ENCODE measurements around the gene WDR64. TPM values are rescaled to one million over a fixed set of nuclear protein-coding genes. Genes with fewer than 3 reads are reported as not detected.

The WDR64 gene
- polyA plus RNA-seq, 1 donor from 2014 or later: 0.21 TPM

DNA sequence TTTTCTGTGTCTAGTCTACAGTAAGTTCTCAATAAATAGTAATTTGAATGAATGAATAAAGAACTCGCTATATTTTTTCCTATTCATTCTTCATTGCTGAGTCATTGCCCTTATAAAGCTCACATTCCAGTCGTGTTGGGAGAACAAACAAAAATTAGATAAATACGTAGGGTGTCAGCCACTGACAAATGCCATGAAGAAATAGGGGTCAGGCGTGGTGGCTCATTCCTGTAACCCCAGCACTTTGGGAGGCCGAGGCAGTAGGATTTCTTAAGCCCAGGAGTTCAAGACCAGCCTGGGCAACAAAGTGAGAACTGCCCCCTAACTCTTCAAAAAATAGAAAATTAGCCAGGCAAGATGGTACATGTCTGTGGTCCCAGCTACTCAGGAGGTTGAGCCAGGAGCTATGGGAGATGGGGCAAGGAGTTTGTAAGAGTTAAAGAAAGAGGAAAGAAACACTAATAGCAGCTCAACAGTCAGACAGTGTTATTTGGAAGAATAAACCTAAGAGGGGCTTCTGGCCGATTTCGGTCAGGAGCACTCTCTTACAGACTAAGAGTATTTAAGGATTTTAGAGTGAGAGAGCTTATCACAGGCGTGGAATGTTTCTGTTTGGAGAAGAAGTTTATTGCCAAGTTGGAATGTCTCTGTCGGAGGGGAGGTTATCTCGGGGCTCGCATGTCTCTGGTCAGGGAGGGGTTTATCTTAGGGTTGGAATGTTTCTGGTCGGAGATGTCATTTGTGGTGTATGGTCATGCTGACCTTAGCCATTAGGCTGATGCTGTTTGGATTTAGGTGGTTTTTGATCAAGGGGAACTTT is 10.1 kb upstream of the WDR64 start:
- TF ChIP-seq RAD21 (conservative IDR thresholded peaks at IDR 0.05) (no peak), TAF1 (IDR thresholded peaks at IDR 0.05; ENCODE audit: low read depth) (no peak)
- TF ChIP-seq, protein P1, sequence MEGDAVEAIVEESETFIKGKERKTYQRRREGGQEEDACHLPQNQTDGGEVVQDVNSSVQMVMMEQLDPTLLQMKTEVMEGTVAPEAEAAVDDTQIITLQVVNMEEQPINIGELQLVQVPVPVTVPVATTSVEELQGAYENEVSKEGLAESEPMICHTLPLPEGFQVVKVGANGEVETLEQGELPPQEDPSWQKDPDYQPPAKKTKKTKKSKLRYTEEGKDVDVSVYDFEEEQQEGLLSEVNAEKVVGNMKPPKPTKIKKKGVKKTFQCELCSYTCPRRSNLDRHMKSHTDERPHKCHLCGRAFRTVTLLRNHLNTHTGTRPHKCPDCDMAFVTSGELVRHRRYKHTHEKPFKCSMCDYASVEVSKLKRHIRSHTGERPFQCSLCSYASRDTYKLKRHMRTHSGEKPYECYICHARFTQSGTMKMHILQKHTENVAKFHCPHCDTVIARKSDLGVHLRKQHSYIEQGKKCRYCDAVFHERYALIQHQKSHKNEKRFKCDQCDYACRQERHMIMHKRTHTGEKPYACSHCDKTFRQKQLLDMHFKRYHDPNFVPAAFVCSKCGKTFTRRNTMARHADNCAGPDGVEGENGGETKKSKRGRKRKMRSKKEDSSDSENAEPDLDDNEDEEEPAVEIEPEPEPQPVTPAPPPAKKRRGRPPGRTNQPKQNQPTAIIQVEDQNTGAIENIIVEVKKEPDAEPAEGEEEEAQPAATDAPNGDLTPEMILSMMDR (IDR thresholded peaks at IDR 0.05; ENCODE audit: poor library complexity, severe bottlenecking): no peak
- no peak overlapping the region for H3K27ac ChIP-seq (ENCODE audit: low read length)
- no peak overlapping the region for H3K9ac ChIP-seq (ENCODE audit: low read length)
- H3F3A ChIP-seq (ENCODE audit: insufficient read depth, low read length, poor library complexity, severe bottlenecking): no peaks in the 10 kb centered on the region
- H4K20me1 ChIP-seq (ENCODE audit: insufficient read depth): no peaks in the 10 kb centered on the region
- H3K9me3 ChIP-seq (ENCODE audit: low read length): no peaks in the 10 kb centered on the region
- H3K36me3 ChIP-seq (ENCODE audit: insufficient read depth, low read length): no peaks in the 10 kb centered on the region
- no peak overlapping the region for H3K4me3 ChIP-seq (ENCODE audit: low read length)
- H2AFZ ChIP-seq (ENCODE audit: low read depth, low read length): no peak overlapping the region
- H3K27me3 ChIP-seq (ENCODE audit: insufficient read depth, low read depth, low read length): no peaks in the 10 kb centered on the region
- H3K9me2 ChIP-seq (ENCODE audit: insufficient read depth, low read length): no peaks in the 10 kb centered on the region
- peaks cover 18% of the 10 kb centered on the region for H3K79me2 ChIP-seq (replicated peaks; ENCODE audit: insufficient read depth, low read length)
- no peak overlapping the region for H3K4me2 ChIP-seq (ENCODE audit: low read length)

DNA sequence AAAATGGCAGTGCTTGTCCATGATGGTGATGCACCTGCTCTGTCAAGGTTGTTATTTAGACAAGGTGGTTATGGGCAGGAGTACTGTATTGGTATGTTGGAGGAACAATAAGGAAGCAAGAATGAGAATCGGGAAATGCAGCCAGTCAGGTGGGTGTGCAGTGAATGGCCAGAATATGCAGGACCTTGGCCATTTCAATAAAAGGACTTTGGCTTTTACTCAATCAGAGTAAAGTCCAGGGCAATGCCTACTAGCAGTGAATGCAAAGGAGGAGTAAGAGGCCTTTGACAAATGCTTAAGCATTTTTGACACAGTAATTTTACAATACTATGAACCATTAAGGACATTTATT is 9.5 kb upstream of the WDR64 start:
- no peak for TF ChIP-seq POLR2AphosphoS5 (IDR thresholded peaks at IDR 0.05)
- no peak for TF ChIP-seq MXI1 (conservative IDR thresholded peaks at IDR 0.05; ENCODE audit: poor library complexity, severe bottlenecking)
- TF ChIP-seq TAF1 (IDR thresholded peaks at IDR 0.05; ENCODE audit: low read depth): no peak
- TF ChIP-seq EZH2 (IDR thresholded peaks at IDR 0.05; ENCODE audit: borderline replicate concordance, insufficient read depth, low read length, poor library complexity, severe bottlenecking): no peak
- TF ChIP-seq EP300 (conservative IDR thresholded peaks at IDR 0.05; ENCODE audit: poor library complexity, severe bottlenecking): no peak
- no peak for TF ChIP-seq RAD21 (conservative IDR thresholded peaks at IDR 0.05)
- TF ChIP-seq, protein P1 (IDR thresholded peaks at IDR 0.05; ENCODE audit: poor library complexity, severe bottlenecking): no peak
- TF ChIP-seq, protein P2, sequence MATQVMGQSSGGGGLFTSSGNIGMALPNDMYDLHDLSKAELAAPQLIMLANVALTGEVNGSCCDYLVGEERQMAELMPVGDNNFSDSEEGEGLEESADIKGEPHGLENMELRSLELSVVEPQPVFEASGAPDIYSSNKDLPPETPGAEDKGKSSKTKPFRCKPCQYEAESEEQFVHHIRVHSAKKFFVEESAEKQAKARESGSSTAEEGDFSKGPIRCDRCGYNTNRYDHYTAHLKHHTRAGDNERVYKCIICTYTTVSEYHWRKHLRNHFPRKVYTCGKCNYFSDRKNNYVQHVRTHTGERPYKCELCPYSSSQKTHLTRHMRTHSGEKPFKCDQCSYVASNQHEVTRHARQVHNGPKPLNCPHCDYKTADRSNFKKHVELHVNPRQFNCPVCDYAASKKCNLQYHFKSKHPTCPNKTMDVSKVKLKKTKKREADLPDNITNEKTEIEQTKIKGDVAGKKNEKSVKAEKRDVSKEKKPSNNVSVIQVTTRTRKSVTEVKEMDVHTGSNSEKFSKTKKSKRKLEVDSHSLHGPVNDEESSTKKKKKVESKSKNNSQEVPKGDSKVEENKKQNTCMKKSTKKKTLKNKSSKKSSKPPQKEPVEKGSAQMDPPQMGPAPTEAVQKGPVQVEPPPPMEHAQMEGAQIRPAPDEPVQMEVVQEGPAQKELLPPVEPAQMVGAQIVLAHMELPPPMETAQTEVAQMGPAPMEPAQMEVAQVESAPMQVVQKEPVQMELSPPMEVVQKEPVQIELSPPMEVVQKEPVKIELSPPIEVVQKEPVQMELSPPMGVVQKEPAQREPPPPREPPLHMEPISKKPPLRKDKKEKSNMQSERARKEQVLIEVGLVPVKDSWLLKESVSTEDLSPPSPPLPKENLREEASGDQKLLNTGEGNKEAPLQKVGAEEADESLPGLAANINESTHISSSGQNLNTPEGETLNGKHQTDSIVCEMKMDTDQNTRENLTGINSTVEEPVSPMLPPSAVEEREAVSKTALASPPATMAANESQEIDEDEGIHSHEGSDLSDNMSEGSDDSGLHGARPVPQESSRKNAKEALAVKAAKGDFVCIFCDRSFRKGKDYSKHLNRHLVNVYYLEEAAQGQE (IDR thresholded peaks at IDR 0.05; ENCODE audit: borderline replicate concordance): no peak
- TF ChIP-seq SMC3 (conservative IDR thresholded peaks at IDR 0.05; ENCODE audit: poor library complexity): no peak
- Histone ChIP-seq H3F3A (ENCODE audit: insufficient read depth, low read length, poor library complexity, severe bottlenecking) (no peaks in the 10 kb centered on the region), H3K36me3 (ENCODE audit: insufficient read depth, low read length) (no peaks in the 10 kb centered on the region), H4K20me1 (ENCODE audit: insufficient read depth) (no peaks in the 10 kb centered on the region), H2AFZ (ENCODE audit: low read depth, low read length) (no peak overlapping the region), H3K4me2 (ENCODE audit: low read length) (no peak overlapping the region), H3K9ac (ENCODE audit: low read length) (no peak overlapping the region), H3K79me2 (replicated peaks; ENCODE audit: insufficient read depth, low read length) (peaks cover 18% of the 10 kb centered on the region), H3K9me2 (ENCODE audit: insufficient read depth, low read length) (no peaks in the 10 kb centered on the region), H3K27ac (ENCODE audit: low read length) (no peak overlapping the region), H3K4me3 (ENCODE audit: low read length) (no peak overlapping the region), H3K27me3 (ENCODE audit: insufficient read depth, low read depth, low read length) (no peaks in the 10 kb centered on the region), H3K9me3 (ENCODE audit: low read length) (no peaks in the 10 kb centered on the region)

Data from neural cell (in vitro differentiated cells).